SK-N-SH (cell line): Measurements from ENCODE around the gene SIK2. TPM values are rescaled to one million over a fixed set of nuclear protein-coding genes. Genes with fewer than 3 reads are reported as not detected.

Source experiments
- CTCF ChIA-PET: fragments of 300-600, 350-600 bp; formaldehyde crosslinking; extraction: SDS; loops from one replicate; lab custom pipeline; 2021; lab: Yijun Ruan, JAX
- POLR2A ChIA-PET: fragments of 350-600 bp; sonication (Branson Sonifier 250); formaldehyde crosslinking; extraction: SDS; loops from one replicate; lab custom pipeline; 2020; ENCODE audit warnings: antibody characterized with exemption, inconsistent platforms; lab: Yijun Ruan, JAX
- DNase-seq: peaks from one replicate; pipeline ENCODE4 v3.0.0; 2012
- H2AFZ ChIP-seq: fragments of 200-600 bp; sonication (generic); 2 replicates; pipeline ENCODE4 v1.8.1; 2016; ENCODE audit warnings: antibody characterized with exemption, mild to moderate bottlenecking, low read depth
- H3F3A ChIP-seq: fragments of 200-600 bp; sonication (generic); replicated peaks from 2 replicates; pipeline ENCODE3; 2016; ENCODE audit warnings: antibody characterized with exemption, mild to moderate bottlenecking; ENCODE audit not compliant: insufficient read depth
- H3K27ac ChIP-seq, 2 experiments: fragments of 200-500 bp in 1 of 2; fragments of 200-600 bp in 1 of 2; sonication (Bioruptor generic) in 1 of 2; sonication (generic), shearing (Covaris generic) in 1 of 2; 2 replicates each; pipeline versions ENCODE4 v1.5.1 to v1.6.1; 2014 to 2016; ENCODE audit warnings: low read depth in 2 of 2, inconsistent platforms in 1 of 2, low read length in 1 of 2, mild to moderate bottlenecking in 1 of 2, mixed read lengths in 1 of 2
- H3K27me3 ChIP-seq: fragments of 200-600 bp; sonication (generic), shearing (Covaris generic); 2 replicates; pipeline ENCODE4 v1.6.1; 2016; ENCODE audit warnings: mixed run types; ENCODE audit not compliant: insufficient read depth
- H3K36me3 ChIP-seq, 2 experiments: fragments of 200-500 bp in 1 of 2; fragments of 200-600 bp in 1 of 2; sonication (Bioruptor generic) in 1 of 2; sonication (generic) in 1 of 2; replicated peaks in 1 of 2; 2 replicates each; pipeline versions ENCODE3 to v1.5.1; 2014 to 2016; ENCODE audit warnings: low read length in 1 of 2, mild to moderate bottlenecking in 1 of 2; ENCODE audit not compliant: insufficient read depth in 2 of 2, control insufficient read depth in 1 of 2
- H3K4me1 ChIP-seq, 2 experiments: fragments of 200-500 bp in 1 of 2; fragments of 200-600 bp in 1 of 2; sonication (Bioruptor generic) in 1 of 2; sonication (generic), shearing (Covaris generic) in 1 of 2; 2 replicates each; pipeline versions ENCODE4 v1.5.1 to v1.6.1; 2014 to 2016; ENCODE audit warnings: low read depth in 1 of 2, low read length in 1 of 2, mixed run types in 1 of 2; ENCODE audit not compliant: insufficient read depth in 2 of 2, control insufficient read depth in 1 of 2
- H3K4me2 ChIP-seq: fragments of 200-600 bp; sonication (generic), shearing (Covaris generic); 2 replicates; pipeline ENCODE4 v1.6.1; 2017; ENCODE audit warnings: mixed run types
- H3K4me3 ChIP-seq, 2 experiments: fragments of 200-500 bp in 1 of 2; fragments of 200-600 bp in 1 of 2; sonication (Bioruptor generic) in 1 of 2; sonication (generic), shearing (Covaris generic) in 1 of 2; 2 replicates each; pipeline versions ENCODE4 v1.5.1 to v1.8.1; 2014 to 2016; ENCODE audit warnings: low read depth in 2 of 2, inconsistent platforms in 1 of 2, low read length in 1 of 2, mild to moderate bottlenecking in 1 of 2, mixed read lengths in 1 of 2, moderate library complexity in 1 of 2
- H3K79me2 ChIP-seq: fragments of 200-600 bp; sonication (generic); 2 replicates; pipeline ENCODE4 v1.8.1; 2017; ENCODE audit warnings: mild to moderate bottlenecking; ENCODE audit not compliant: insufficient read depth
- H3K9ac ChIP-seq: fragments of 200-600 bp; sonication (generic); 2 replicates; pipeline ENCODE4 v1.6.1; 2017; ENCODE audit warnings: mixed run types
- H3K9me2 ChIP-seq: fragments of 200-600 bp; sonication (generic); 2 replicates; pipeline ENCODE4 v1.6.1; 2017; ENCODE audit warnings: mixed run types
- H3K9me3 ChIP-seq: fragments of 200-600 bp; sonication (generic); 2 replicates; pipeline ENCODE4 v1.6.1; 2017; ENCODE audit warnings: mixed run types, mild to moderate bottlenecking, moderate library complexity
- H4K20me1 ChIP-seq: fragments of 200-600 bp; sonication (generic); 2 replicates; pipeline ENCODE4 v1.6.1; 2017; ENCODE audit warnings: mild to moderate bottlenecking, mixed run types; ENCODE audit not compliant: insufficient read depth
- CHD2 ChIP-seq: fragments of 150-350 bp; IDR thresholded peaks from 2 replicates; pipeline ENCODE4 v1.6.1; 2018; ENCODE audit warnings: low read length; ENCODE audit not compliant: partially characterized antibody
- CTCF ChIP-seq: fragments of 200-600 bp; sonication (generic); IDR thresholded peaks from 2 replicates; pipeline ENCODE4 v1.6.1; 2017; ENCODE audit warnings: antibody characterized with exemption, mild to moderate bottlenecking, moderate library complexity
- EP300 ChIP-seq, 2 experiments: IDR thresholded peaks; 2 replicates each; pipeline versions ENCODE4 v1.4.0 to v1.6.1; 2012; ENCODE audit warnings: borderline replicate concordance in 1 of 2, low read depth in 1 of 2, low read length in 1 of 2
- EZH2phosphoT487 ChIP-seq: fragments of 200-600 bp; sonication (generic); IDR thresholded peaks from 2 replicates; pipeline ENCODE4 v1.6.1; 2017; ENCODE audit warnings: low read depth, mixed run types, mild to moderate bottlenecking, antibody characterized with exemption, moderate library complexity, borderline replicate concordance
- FOXJ3 ChIP-seq: sonication (generic); formaldehyde crosslinking; IDR thresholded peaks from 2 replicates; pipeline ENCODE4 v1.5.1; 2020; ENCODE audit warnings: mild to moderate bottlenecking, missing genetic modification reagents
- FOXM1 ChIP-seq: IDR thresholded peaks from 2 replicates; pipeline ENCODE4 v1.4.0; 2012; ENCODE audit warnings: low read depth, mild to moderate bottlenecking
- GABPA ChIP-seq: IDR thresholded peaks from 2 replicates; pipeline ENCODE4 v1.4.0; 2012; ENCODE audit warnings: low read depth, mild to moderate bottlenecking
- JUND ChIP-seq: IDR thresholded peaks from 2 replicates; pipeline ENCODE4 v1.4.0; 2012
- MAX ChIP-seq: IDR thresholded peaks from 2 replicates; pipeline ENCODE4 v1.4.0; 2012; ENCODE audit warnings: low read depth
- MEF2A ChIP-seq: IDR thresholded peaks from 2 replicates; pipeline ENCODE4 v1.4.0; 2012; ENCODE audit warnings: low read depth, borderline replicate concordance
- NFIC ChIP-seq: IDR thresholded peaks from 2 replicates; pipeline ENCODE4 v1.4.0; 2012; ENCODE audit warnings: borderline replicate concordance
- NRF1 ChIP-seq: IDR thresholded peaks from 2 replicates; pipeline ENCODE4 v1.6.1; 2012; ENCODE audit warnings: low read depth, mild to moderate bottlenecking, low read length
- PBX3 ChIP-seq: IDR thresholded peaks from 2 replicates; pipeline ENCODE4; 2012
- REST ChIP-seq: IDR thresholded peaks from 2 replicates; pipeline ENCODE4 v1.6.1; 2012; ENCODE audit warnings: mild to moderate bottlenecking, low read depth, low read length, moderate library complexity
- RFX5 ChIP-seq: IDR thresholded peaks from 2 replicates; pipeline ENCODE4 v1.6.1; 2012; ENCODE audit warnings: mild to moderate bottlenecking, improper control_type of control experiment, low read length
- RXRA ChIP-seq: IDR thresholded peaks from 2 replicates; pipeline ENCODE4 v1.4.0; 2012; ENCODE audit warnings: low read depth, mild to moderate bottlenecking, borderline replicate concordance
- SIN3A ChIP-seq: IDR thresholded peaks from 2 replicates; pipeline ENCODE4 v1.6.1; 2012; ENCODE audit warnings: low read depth, mild to moderate bottlenecking, low read length, moderate library complexity, borderline replicate concordance
- SMC3 ChIP-seq: IDR thresholded peaks from 2 replicates; pipeline ENCODE4 v1.6.1; 2012; ENCODE audit warnings: low read depth, low read length, improper control_type of control experiment
- TEAD4 ChIP-seq: IDR thresholded peaks from 2 replicates; pipeline ENCODE4 v1.4.0; 2012; ENCODE audit warnings: mild to moderate bottlenecking, borderline replicate concordance; ENCODE audit not compliant: insufficient read depth
- USF1 ChIP-seq: IDR thresholded peaks from 2 replicates; pipeline ENCODE4 v1.4.0; 2012; ENCODE audit warnings: low read depth, borderline replicate concordance
- WGBS: methylation state at CpG from one replicate; pipeline ENCODE4 v1.1.6; 2017; ENCODE audit warnings: low lambda C conversion rate; 5-methylcytosine and 5-hydroxymethylcytosine counted together
- polyA plus RNA-seq, 3 experiments: library from polyadenylated mRNA; depleted of rRNA; stranded (reverse); fragments of >200 nt; gene quantifications; 2 replicates each; pipeline ENCODE4 v1.2.3, GENCODE V29; 2012

The SIK2 gene
- polyA plus RNA-seq, 1 of the 3 experiments (the other 2 are of a cell fraction) = 8.9 TPM

GRCh38 chr11:111603611-111604130, 1.4 kb downstream of the SIK2 start:
- no peaks in the 10 kb centered on the region for H3K9me2 ChIP-seq
- H3K79me2 ChIP-seq = peaks cover 61% of the 10 kb centered on the region
- H2AFZ ChIP-seq = no peak overlapping the region
- WGBS = 36% methylated on average over 7 of the region's 7 CpGs
- H3K4me3 ChIP-seq = peak overlapping the region; percentile 82 to 95
- CTCF ChIA-PET = interaction anchor here (0.6 to 4.7 kb wide), 45 partner anchors 10 to 255 kb away, joined by 3 to 184 read pairs (median 5); partner anchors contain the start of gene PPP2R1B
- H4K20me1 ChIP-seq = peaks cover 31% of the 10 kb centered on the region; the same call in 1 of the 2 replicates
- TF ChIP-seq GABPA = no peak
- TF ChIP-seq SIN3A = no peak
- no peak for TF ChIP-seq JUND
- TF ChIP-seq NRF1 = no peak
- TF ChIP-seq MAX = no peak
- no peak for TF ChIP-seq CTCF
- TF ChIP-seq REST = no peak
- no peak for TF ChIP-seq USF1
- no peak for TF ChIP-seq MEF2A
- TF ChIP-seq FOXJ3 (CRISPR knock-in tag) = no peak
- no peak for TF ChIP-seq RXRA
- TF ChIP-seq SMC3 = no peak
- no peak for TF ChIP-seq TEAD4
- no peak for TF ChIP-seq EP300 (IDR thresholded peaks at IDR 0.05; ENCODE audit: borderline replicate concordance in 1 of 2, low read depth in 1 of 2, low read length in 1 of 2)
- TF ChIP-seq FOXM1 = no peak
- TF ChIP-seq NFIC = no peak
- no peak for TF ChIP-seq RFX5
- no peak for TF ChIP-seq PBX3
- TF ChIP-seq CHD2 = no peak
- TF ChIP-seq EZH2phosphoT487 = no peak
- peak overlapping the region; percentile 78 for H3K4me2 ChIP-seq
- H3F3A ChIP-seq = peaks cover 7% of the 10 kb centered on the region
- peaks cover 13 to 19% of the 10 kb centered on the region in 2 experiments; a peak in 3 of 4 replicates for H3K4me1 ChIP-seq
- peak overlapping the region in 1 of 2 experiments; percentile 90; a peak in 2 of 4 replicates for H3K27ac ChIP-seq
- H3K9me3 ChIP-seq = no peaks in the 10 kb centered on the region
- POLR2A ChIA-PET = no interaction called here
- H3K27me3 ChIP-seq = no peaks in the 10 kb centered on the region
- no peaks in the 10 kb centered on the region for H3K36me3 ChIP-seq
- peak overlapping the region; percentile 95 for H3K9ac ChIP-seq
- no peak for DNase-seq
